Measurements from ENCODE around the gene TENT5A.

- TF ChIP-seq PATZ1 (CRISPR knock-in tag; IDR thresholded peaks at IDR 0.05; ENCODE audit: borderline replicate concordance), result no peak
- TF ChIP-seq ZNF565 (CRISPR knock-in tag; conservative IDR thresholded peaks at IDR 0.05; ENCODE audit: low read depth), result no peak
- no peak for TF ChIP-seq BACH2 (CRISPR knock-in tag; IDR thresholded peaks at IDR 0.05; ENCODE audit: borderline replicate concordance)
- TF ChIP-seq CREB5 (CRISPR knock-in tag; IDR thresholded peaks at IDR 0.05; ENCODE audit: low read depth), result no peak
- TF ChIP-seq, protein P1, sequence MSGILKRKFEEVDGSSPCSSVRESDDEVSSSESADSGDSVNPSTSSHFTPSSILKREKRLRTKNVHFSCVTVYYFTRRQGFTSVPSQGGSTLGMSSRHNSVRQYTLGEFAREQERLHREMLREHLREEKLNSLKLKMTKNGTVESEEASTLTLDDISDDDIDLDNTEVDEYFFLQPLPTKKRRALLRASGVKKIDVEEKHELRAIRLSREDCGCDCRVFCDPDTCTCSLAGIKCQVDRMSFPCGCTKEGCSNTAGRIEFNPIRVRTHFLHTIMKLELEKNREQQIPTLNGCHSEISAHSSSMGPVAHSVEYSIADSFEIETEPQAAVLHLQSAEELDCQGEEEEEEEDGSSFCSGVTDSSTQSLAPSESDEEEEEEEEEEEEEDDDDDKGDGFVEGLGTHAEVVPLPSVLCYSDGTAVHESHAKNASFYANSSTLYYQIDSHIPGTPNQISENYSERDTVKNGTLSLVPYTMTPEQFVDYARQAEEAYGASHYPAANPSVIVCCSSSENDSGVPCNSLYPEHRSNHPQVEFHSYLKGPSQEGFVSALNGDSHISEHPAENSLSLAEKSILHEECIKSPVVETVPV (CRISPR knock-in tag; IDR thresholded peaks at IDR 0.05), result no peak
These were observed 21.4 kb upstream of the TENT5A start for GRCh38 chr6:81773887-81774286.
